HG03159 (cell line): Measurements from ENCODE around the gene CDKN2C.

Experiments used
- ATAC-seq: cut with Tn5 transposase; IDR thresholded peaks from one replicate; pipeline ENCODE4 v1.9.1; 2021; ENCODE audit warnings: mild to moderate bottlenecking, moderate library complexity; ENCODE audit not compliant: unreplicated experiment

The CDKN2C gene

DNA sequence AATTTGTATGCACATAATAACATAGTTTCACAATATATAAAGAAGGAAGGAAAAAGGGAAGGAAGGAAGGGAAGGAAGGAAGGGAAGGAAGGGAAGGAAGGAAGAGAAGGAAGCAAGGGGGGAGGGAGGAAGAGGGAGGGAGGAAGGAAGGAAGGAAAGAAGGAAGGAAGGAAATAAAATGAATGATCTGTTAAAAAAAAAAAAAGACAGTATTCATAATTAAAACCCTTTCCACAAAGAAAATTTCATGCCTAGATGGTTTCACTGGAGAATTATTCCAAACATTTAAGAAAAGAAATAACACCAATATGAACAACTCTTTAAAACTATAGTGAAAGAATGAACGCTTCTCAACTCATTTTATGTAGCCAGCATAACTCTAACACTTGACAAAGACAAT lies 44.8 kb downstream of the CDKN2C start:
- no peak for ATAC-seq

DNA sequence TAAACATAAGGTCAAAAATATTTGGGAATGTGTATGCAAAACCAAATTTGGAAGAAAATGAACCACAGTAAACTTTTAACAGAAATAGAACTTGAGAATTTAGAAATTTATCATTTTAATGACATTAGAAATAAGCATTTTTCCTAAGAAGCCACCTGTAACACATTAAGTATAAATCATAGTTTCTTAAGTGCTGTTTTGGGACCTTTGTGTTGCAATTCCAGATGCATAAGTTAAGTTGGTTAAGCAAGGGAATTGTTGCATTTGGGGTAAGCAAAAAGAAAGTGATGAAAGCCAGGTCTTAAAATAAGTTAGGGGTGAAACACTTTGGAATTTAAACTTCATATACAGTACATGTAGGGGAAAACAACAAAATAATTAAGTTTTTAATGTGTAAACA lies 49.8 kb downstream of the CDKN2C start:
- no peak for ATAC-seq
